A673 (cell line): ENCODE measurements around the gene LRFN4. TPM values are rescaled to one million over a fixed set of nuclear protein-coding genes. Genes with fewer than 3 reads are reported as not detected.

Source experiments
- BruUV-seq: library from RNA; stranded (reverse); fragments of 400-500 nt; replicated peaks from 2 replicates; lab custom pipeline; 2021; lab: Mats Ljungman, UMichigan
- CTCF ChIA-PET: fragments of 300-600 bp; sonication (Branson Sonifier 250); formaldehyde crosslinking; loops from one replicate; lab custom pipeline; 2022; ENCODE audit warnings: antibody characterized with exemption; lab: Charles Lee
- POLR2A ChIA-PET: fragments of 300-600 bp; sonication (Branson Sonifier 250); formaldehyde crosslinking; loops from one replicate; lab custom pipeline; 2022; ENCODE audit warnings: antibody characterized with exemption; ENCODE audit not compliant: low non-redundant PET; lab: Charles Lee
- DNase-seq: peaks from one replicate; pipeline ENCODE4 v3.0.0-alpha.2; 2015; ENCODE audit warnings: low spot score
- H3K27ac ChIP-seq: fragments of 200-600 bp; sonication (generic); 2 replicates; pipeline ENCODE4 v1.5.1; 2016; ENCODE audit warnings: mixed run types, low read depth, mild to moderate bottlenecking, mixed read lengths, antibody characterized with exemption, low read length; ENCODE audit not compliant: poor library complexity, severe bottlenecking
- H3K27me3 ChIP-seq: fragments of 200-600 bp; sonication (generic); replicated peaks from 2 replicates; pipeline ENCODE4 v1.6.1; 2017; ENCODE audit warnings: mixed run types, low read depth, mild to moderate bottlenecking, mixed read lengths, antibody characterized with exemption, low read length; ENCODE audit not compliant: insufficient read depth, poor library complexity
- H3K36me3 ChIP-seq: fragments of 200-600 bp; sonication (generic); 2 replicates; pipeline ENCODE4 v1.6.1; 2016; ENCODE audit warnings: mixed run types, mild to moderate bottlenecking, mixed read lengths, antibody characterized with exemption, low read length; ENCODE audit not compliant: insufficient read depth, poor library complexity, severe bottlenecking
- H3K4me1 ChIP-seq: fragments of 200-600 bp; sonication (generic); 2 replicates; pipeline ENCODE4 v1.6.1; 2017; ENCODE audit warnings: mixed run types, mild to moderate bottlenecking, mixed read lengths, antibody characterized with exemption, low read length; ENCODE audit not compliant: insufficient read depth, poor library complexity, severe bottlenecking
- H3K4me3 ChIP-seq: fragments of 200-600 bp; sonication (generic); 2 replicates; pipeline ENCODE4 v1.5.1; 2016; ENCODE audit warnings: low read depth, mixed run types, mild to moderate bottlenecking, mixed read lengths, low read length; ENCODE audit not compliant: poor library complexity, severe bottlenecking
- H3K9me3 ChIP-seq: fragments of 200-600 bp; sonication (generic); 2 replicates; pipeline ENCODE4 v1.6.1; 2016; ENCODE audit warnings: mixed run types, low read depth, mild to moderate bottlenecking, mixed read lengths, antibody characterized with exemption, low read length; ENCODE audit not compliant: poor library complexity, severe bottlenecking
- EZH2 ChIP-seq: fragments of 200-600 bp; sonication (generic); IDR thresholded peaks from 2 replicates; pipeline ENCODE4 v1.6.1; 2017; ENCODE audit warnings: borderline replicate concordance, low read depth, mild to moderate bottlenecking, mixed read lengths, antibody characterized with exemption, low read length; ENCODE audit not compliant: poor library complexity, severe bottlenecking
- intact Hi-C: fragments of 100-400 bp; cut with micrococcal nuclease; formaldehyde crosslinking; loops from one replicate; pipeline ENCODE4 v1.10.0; 2022; ENCODE audit not compliant: unreplicated experiment
- total RNA-seq: library from RNA; stranded (reverse); gene quantifications from 2 replicates; pipeline ENCODE4 v1.2.3, GENCODE V29; 2021
- TF ChIP-seq, protein P1 (sequence below): fragments of 300-800, 200-600 bp; sonication (generic); conservative IDR thresholded peaks from 2 replicates; pipeline ENCODE4 v1.5.1; 2017; ENCODE audit warnings: low read depth, mild to moderate bottlenecking, antibody characterized with exemption, low read length, moderate library complexity, mixed read lengths

Gene LRFN4
- total RNA-seq, 1 experiment from 2014 or later = 57.2 TPM

DNA sequence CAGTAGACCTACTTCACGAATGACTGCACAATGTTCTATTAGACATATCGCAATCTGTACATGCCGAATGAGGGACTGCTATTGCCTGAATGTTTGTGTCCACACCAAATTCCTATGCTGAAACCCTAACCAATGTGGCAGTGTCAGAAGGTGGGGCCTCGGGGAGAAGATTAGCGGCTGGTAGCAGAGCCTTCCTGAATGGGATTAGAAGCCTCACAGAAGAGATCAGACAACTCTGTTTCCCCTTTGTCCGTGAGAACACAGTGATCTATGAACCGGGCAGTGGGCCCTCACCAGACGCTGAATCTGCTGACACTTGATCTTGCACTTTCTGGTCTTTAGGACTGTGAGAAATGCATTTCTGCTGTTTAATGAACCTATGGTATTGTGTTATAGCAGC is 33.1 kb downstream of the LRFN4 start:
- Histone ChIP-seq H3K27ac (no peak overlapping the region), H3K9me3 (no peaks in the 10 kb centered on the region), H3K4me1 (peaks cover 18% of the 10 kb centered on the region), H3K27me3 (no peaks in the 10 kb centered on the region), H3K4me3 (no peak overlapping the region), H3K36me3 (no peaks in the 10 kb centered on the region)
- POLR2A ChIA-PET = no interaction called here
- CTCF ChIA-PET = no interaction called here
- DNase-seq = no peak
- no peak for TF ChIP-seq EZH2
- TF ChIP-seq, protein P1, sequence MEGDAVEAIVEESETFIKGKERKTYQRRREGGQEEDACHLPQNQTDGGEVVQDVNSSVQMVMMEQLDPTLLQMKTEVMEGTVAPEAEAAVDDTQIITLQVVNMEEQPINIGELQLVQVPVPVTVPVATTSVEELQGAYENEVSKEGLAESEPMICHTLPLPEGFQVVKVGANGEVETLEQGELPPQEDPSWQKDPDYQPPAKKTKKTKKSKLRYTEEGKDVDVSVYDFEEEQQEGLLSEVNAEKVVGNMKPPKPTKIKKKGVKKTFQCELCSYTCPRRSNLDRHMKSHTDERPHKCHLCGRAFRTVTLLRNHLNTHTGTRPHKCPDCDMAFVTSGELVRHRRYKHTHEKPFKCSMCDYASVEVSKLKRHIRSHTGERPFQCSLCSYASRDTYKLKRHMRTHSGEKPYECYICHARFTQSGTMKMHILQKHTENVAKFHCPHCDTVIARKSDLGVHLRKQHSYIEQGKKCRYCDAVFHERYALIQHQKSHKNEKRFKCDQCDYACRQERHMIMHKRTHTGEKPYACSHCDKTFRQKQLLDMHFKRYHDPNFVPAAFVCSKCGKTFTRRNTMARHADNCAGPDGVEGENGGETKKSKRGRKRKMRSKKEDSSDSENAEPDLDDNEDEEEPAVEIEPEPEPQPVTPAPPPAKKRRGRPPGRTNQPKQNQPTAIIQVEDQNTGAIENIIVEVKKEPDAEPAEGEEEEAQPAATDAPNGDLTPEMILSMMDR = no peak
- BruUV-seq = no TSS peak
- intact Hi-C loops = no loop called here

DNA sequence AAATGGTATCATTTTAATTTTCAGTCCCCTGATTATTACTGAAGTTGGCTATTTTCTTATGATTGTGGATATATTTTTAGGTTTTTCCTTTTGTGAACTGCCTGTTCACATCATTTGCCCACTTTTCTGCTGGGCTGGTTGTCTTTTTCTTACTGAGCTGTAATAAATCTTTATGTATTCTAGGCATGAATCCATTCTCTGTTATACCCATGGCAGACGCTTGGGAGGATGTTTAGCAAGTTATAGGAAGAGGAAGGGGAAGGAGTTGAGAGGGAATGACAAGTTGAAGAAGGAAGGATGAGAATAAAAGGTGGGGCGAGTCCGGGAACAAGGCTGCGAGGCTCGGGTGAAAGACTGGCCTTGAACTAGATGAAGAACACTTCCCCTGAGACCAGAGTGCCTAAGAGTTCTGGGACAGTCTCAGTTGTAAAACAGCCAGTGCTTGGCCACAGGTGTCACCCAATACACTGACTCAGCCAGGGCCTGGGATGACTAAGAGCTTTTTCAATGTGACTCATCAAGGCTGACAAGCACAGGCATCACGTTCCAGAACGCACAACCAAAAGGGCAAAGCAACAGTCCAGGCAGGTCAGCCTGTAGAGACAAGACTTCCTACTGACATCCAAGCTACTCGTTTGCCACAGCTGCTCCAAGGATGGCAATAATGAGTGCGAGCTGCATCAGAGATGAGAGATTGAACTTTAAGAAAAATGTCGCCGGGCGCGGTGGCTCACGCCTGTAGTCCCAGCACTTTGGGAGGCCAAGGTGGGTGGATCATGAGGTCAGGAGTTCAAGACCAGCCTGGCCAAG is 35.2 kb downstream of the LRFN4 start:
- Histone ChIP-seq H3K27ac (no peak overlapping the region), H3K4me3 (no peak overlapping the region), H3K27me3 (no peaks in the 10 kb centered on the region), H3K4me1 (peaks cover 11% of the 10 kb centered on the region), H3K36me3 (no peaks in the 10 kb centered on the region), H3K9me3 (no peaks in the 10 kb centered on the region)
- ChIA-PET POLR2A (no interaction called here), CTCF (no interaction called here)
- peak; percentile 52 for DNase-seq
- no peak for TF ChIP-seq EZH2
- TF ChIP-seq, protein P1 = no peak
- BruUV-seq = no TSS peak
- intact Hi-C loops = no loop called here

DNA sequence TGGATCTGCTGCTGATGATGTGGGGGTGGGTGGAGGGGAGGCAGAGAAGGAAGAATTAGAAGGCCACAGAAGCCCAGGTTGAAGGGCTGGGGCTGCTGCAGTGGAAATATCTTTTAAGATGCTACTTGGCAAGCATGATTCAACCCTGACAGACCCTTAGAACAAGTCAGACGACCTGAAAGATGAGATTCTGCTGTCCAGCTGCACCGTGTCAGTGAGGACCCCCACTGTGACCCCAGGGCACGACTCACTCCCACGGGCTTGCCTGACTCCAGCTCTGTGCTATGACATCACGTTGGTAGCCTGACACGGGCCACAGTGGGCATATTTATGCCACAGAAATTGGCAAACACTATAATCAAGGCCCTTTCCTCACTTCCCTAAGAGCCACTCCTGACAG is 36.0 kb downstream of the LRFN4 start:
- Histone ChIP-seq H3K4me3 (no peak overlapping the region), H3K27ac (no peak overlapping the region), H3K27me3 (no peaks in the 10 kb centered on the region), H3K4me1 (peaks cover 8% of the 10 kb centered on the region), H3K9me3 (no peaks in the 10 kb centered on the region), H3K36me3 (no peaks in the 10 kb centered on the region)
- no TSS peak for BruUV-seq
- TF ChIP-seq, protein P1 = no peak
- TF ChIP-seq EZH2 = no peak
- DNase-seq = no peak
- ChIA-PET POLR2A (no interaction called here), CTCF (no interaction called here)
- intact Hi-C loops = no loop called here
